ENCODE measurements around the gene MYO9A. TPM values are rescaled to one million over a fixed set of nuclear protein-coding genes. Genes with fewer than 3 reads are reported as not detected.

MYO9A gene
- total RNA-seq, 1 experiment from 2014 or later: 30.1 TPM

DNA sequence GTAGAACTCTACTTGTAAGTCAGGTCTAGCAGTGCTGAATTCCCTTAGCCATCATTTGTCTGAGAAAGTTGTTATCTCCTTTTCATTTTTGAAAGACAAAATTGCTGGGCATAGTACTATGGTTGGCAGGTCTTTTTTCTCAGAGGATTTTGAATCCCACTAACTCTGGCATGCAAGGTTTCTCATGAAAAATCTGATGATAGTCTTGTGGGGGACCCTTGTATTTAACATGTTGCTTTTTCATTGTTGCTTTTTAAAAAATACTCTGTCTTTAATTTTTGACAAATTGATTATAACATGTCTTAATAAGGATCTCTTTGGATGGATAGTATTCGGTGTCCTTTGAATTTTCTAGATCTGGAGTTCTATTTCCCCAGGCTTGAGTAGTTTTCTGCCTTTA lies 186.7 kb downstream of the MYO9A start:
- H3K4me3 ChIP-seq (ENCODE audit: low read depth, low read length, poor library complexity, severe bottlenecking): no peak overlapping the region
- H3K27ac ChIP-seq (ENCODE audit: low read depth, low read length, poor library complexity, severe bottlenecking): no peak overlapping the region
- no TSS peak for BruUV-seq (replicated peaks)
- H3K4me1 ChIP-seq (ENCODE audit: insufficient read depth, low read length, poor library complexity, severe bottlenecking): no peaks in the 10 kb centered on the region
- TF ChIP-seq EZH2 (IDR thresholded peaks at IDR 0.05; ENCODE audit: borderline replicate concordance, low read depth, low read length, poor library complexity, severe bottlenecking): no peak
- TF ChIP-seq, protein P1, sequence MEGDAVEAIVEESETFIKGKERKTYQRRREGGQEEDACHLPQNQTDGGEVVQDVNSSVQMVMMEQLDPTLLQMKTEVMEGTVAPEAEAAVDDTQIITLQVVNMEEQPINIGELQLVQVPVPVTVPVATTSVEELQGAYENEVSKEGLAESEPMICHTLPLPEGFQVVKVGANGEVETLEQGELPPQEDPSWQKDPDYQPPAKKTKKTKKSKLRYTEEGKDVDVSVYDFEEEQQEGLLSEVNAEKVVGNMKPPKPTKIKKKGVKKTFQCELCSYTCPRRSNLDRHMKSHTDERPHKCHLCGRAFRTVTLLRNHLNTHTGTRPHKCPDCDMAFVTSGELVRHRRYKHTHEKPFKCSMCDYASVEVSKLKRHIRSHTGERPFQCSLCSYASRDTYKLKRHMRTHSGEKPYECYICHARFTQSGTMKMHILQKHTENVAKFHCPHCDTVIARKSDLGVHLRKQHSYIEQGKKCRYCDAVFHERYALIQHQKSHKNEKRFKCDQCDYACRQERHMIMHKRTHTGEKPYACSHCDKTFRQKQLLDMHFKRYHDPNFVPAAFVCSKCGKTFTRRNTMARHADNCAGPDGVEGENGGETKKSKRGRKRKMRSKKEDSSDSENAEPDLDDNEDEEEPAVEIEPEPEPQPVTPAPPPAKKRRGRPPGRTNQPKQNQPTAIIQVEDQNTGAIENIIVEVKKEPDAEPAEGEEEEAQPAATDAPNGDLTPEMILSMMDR (conservative IDR thresholded peaks at IDR 0.05; ENCODE audit: low read depth, low read length): no peak
- H3K36me3 ChIP-seq (ENCODE audit: insufficient read depth, low read length, poor library complexity, severe bottlenecking): no peaks in the 10 kb centered on the region
- POLR2A ChIA-PET (ENCODE audit: low non-redundant PET): no interaction called here
- H3K9me3 ChIP-seq (ENCODE audit: low read depth, low read length, poor library complexity, severe bottlenecking): peaks cover 7% of the 10 kb centered on the region
- no peaks in the 10 kb centered on the region for H3K27me3 ChIP-seq (replicated peaks; ENCODE audit: insufficient read depth, low read depth, low read length, poor library complexity)
- DNase-seq (ENCODE audit: low spot score): no peak
- CTCF ChIA-PET: no interaction called here
- intact Hi-C loops (cut with micrococcal nuclease; ENCODE audit: unreplicated experiment): no loop called here

DNA sequence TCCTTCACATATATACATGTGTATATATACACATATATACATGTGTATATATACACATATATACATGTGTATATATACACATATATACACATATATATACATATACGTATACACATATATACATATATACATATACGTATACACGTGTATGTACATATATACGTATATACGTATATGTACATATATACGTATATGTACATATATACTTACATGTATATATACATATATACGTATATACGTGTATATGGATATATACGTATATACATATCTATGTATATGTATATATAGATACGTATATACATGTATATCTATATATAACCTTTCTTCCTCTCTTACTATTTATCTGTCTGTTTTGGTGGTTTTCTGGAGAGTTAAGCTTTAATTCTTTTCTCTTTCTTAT lies 192.8 kb downstream of the MYO9A start:
- H3K27ac ChIP-seq (ENCODE audit: low read depth, low read length, poor library complexity, severe bottlenecking): no peak overlapping the region
- H3K36me3 ChIP-seq (ENCODE audit: insufficient read depth, low read length, poor library complexity, severe bottlenecking): no peaks in the 10 kb centered on the region
- H3K9me3 ChIP-seq (ENCODE audit: low read depth, low read length, poor library complexity, severe bottlenecking): no peaks in the 10 kb centered on the region
- intact Hi-C loops (cut with micrococcal nuclease; ENCODE audit: unreplicated experiment): no loop called here
- BruUV-seq (replicated peaks): no TSS peak
- no peaks in the 10 kb centered on the region for H3K27me3 ChIP-seq (replicated peaks; ENCODE audit: insufficient read depth, low read depth, low read length, poor library complexity)
- H3K4me3 ChIP-seq (ENCODE audit: low read depth, low read length, poor library complexity, severe bottlenecking): no peak overlapping the region
- no peak for DNase-seq (ENCODE audit: low spot score)
- ChIA-PET POLR2A (ENCODE audit: low non-redundant PET) (no interaction called here), CTCF (no interaction called here)
- TF ChIP-seq, protein P1 (conservative IDR thresholded peaks at IDR 0.05; ENCODE audit: low read depth, low read length): no peak
- TF ChIP-seq EZH2 (IDR thresholded peaks at IDR 0.05; ENCODE audit: borderline replicate concordance, low read depth, low read length, poor library complexity, severe bottlenecking): no peak
- no peaks in the 10 kb centered on the region for H3K4me1 ChIP-seq (ENCODE audit: insufficient read depth, low read length, poor library complexity, severe bottlenecking)

DNA sequence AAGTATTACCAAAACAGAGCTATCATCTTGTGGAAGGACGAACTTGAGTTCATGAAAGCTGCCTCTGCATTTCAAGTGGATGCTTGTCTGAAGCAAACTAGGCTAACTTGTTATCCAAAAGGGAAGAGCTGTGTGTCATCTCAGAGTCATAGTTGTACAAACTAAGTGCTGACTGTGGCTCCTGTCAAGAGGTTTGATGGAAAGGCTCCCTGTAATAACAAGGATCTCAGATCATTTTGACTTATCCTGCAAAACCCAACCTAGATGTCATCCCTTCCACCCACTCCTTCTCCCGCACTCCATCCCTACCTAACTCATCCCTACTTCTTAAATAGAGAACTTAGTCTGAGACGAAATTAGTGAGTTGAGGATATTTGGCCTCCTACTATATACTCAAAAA lies 196.8 kb downstream of the MYO9A start:
- no peak for DNase-seq (ENCODE audit: low spot score)
- TF ChIP-seq, protein P1 (conservative IDR thresholded peaks at IDR 0.05; ENCODE audit: low read depth, low read length): no peak
- no peak for TF ChIP-seq EZH2 (IDR thresholded peaks at IDR 0.05; ENCODE audit: borderline replicate concordance, low read depth, low read length, poor library complexity, severe bottlenecking)
- BruUV-seq (replicated peaks): no TSS peak
- H3K27me3 ChIP-seq (replicated peaks; ENCODE audit: insufficient read depth, low read depth, low read length, poor library complexity): no peaks in the 10 kb centered on the region
- H3K4me1 ChIP-seq (ENCODE audit: insufficient read depth, low read length, poor library complexity, severe bottlenecking): no peaks in the 10 kb centered on the region
- intact Hi-C loops (cut with micrococcal nuclease; ENCODE audit: unreplicated experiment): no loop called here
- ChIA-PET CTCF (no interaction called here), POLR2A (ENCODE audit: low non-redundant PET) (no interaction called here)
- H3K36me3 ChIP-seq (ENCODE audit: insufficient read depth, low read length, poor library complexity, severe bottlenecking): no peaks in the 10 kb centered on the region
- H3K9me3 ChIP-seq (ENCODE audit: low read depth, low read length, poor library complexity, severe bottlenecking): no peaks in the 10 kb centered on the region
- H3K27ac ChIP-seq (ENCODE audit: low read depth, low read length, poor library complexity, severe bottlenecking): no peak overlapping the region
- H3K4me3 ChIP-seq (ENCODE audit: low read depth, low read length, poor library complexity, severe bottlenecking): no peak overlapping the region
